Lung (tissue), 12 donors: ENCODE data around the gene CCDC24. TPM values are rescaled to one million over a fixed set of nuclear protein-coding genes. Genes with fewer than 3 reads are reported as not detected.

Experiments
- ATAC-seq: fragments of 200-7000 bp; cut with Tn5 transposase; one replicate; pipeline ENCODE4 v1.9.1; 2020; ENCODE audit warnings: moderate number of reproducible peaks; ENCODE audit not compliant: insufficient read depth, low FRiP score
- DNase-seq, 3 donors: peaks; one replicate each; pipeline ENCODE4 v3.0.0-alpha.2; 2013 to 2017
- H3K27ac ChIP-seq, 2 donors: one replicate each; pipeline ENCODE4 v1.5.1; 2013; ENCODE audit warnings: mild to moderate bottlenecking in 2 of 2, moderate library complexity in 2 of 2, control low read depth in 1 of 2, inconsistent platforms in 1 of 2, low read depth in 1 of 2, low read length in 1 of 2
- H3K27me3 ChIP-seq, 3 donors: one replicate each; pipeline ENCODE4 v1.5.1; 2013; ENCODE audit warnings: low read length in 2 of 3; ENCODE audit not compliant: control insufficient read depth in 3 of 3, insufficient read depth in 3 of 3
- H3K36me3 ChIP-seq, 4 donors: one replicate each; pipeline ENCODE4 v1.5.1; 2013; ENCODE audit warnings: low read length in 4 of 4, mild to moderate bottlenecking in 1 of 4, moderate library complexity in 1 of 4; ENCODE audit not compliant: control insufficient read depth in 4 of 4, insufficient read depth in 4 of 4
- H3K4me1 ChIP-seq, 5 donors: one replicate each; pipeline ENCODE4 v1.5.1; 2013; ENCODE audit warnings: low read length in 5 of 5, mild to moderate bottlenecking in 2 of 5, moderate library complexity in 1 of 5; ENCODE audit not compliant: control insufficient read depth in 5 of 5, insufficient read depth in 5 of 5
- H3K4me3 ChIP-seq: one replicate; pipeline ENCODE4 v1.5.1; 2013; ENCODE audit warnings: mild to moderate bottlenecking, control low read depth, moderate library complexity
- H3K9ac ChIP-seq, 2 donors: one replicate each; pipeline ENCODE4 v1.5.1; 2013; ENCODE audit warnings: low read length in 2 of 2, control low read depth in 1 of 2; ENCODE audit not compliant: insufficient read depth in 1 of 2
- H3K9me3 ChIP-seq, 4 donors: one replicate each; pipeline ENCODE4 v1.5.1; 2013; ENCODE audit warnings: low read length in 3 of 4, mild to moderate bottlenecking in 1 of 4, moderate library complexity in 1 of 4; ENCODE audit not compliant: control insufficient read depth in 4 of 4, insufficient read depth in 3 of 4
- WGBS, 2 donors: extraction: QIAGEN DNeasy Blood & Tissue Kit; methylation state at CpG; one replicate each; pipeline ENCODE4 v1.1.7; 2013; 5-methylcytosine and 5-hydroxymethylcytosine counted together
- polyA plus RNA-seq, 2 donors: library from polyadenylated mRNA; stranded (reverse); fragments of 200-250 nt; gene quantifications; one replicate each; pipeline ENCODE4 v1.2.1, GENCODE V29; 2013
- total RNA-seq, 2 donors: library from RNA; depleted of rRNA in 1 of 2; stranded (reverse); fragments of >200 nt in 1 of 2; gene quantifications; one replicate each; pipeline ENCODE4 v1.2.1, GENCODE V29; 2014 to 2021
- TF ChIP-seq, protein P1 (sequence below): IDR thresholded peaks from 2 replicates; pipeline ENCODE4 v1.5.1; 2012; ENCODE audit warnings: mild to moderate bottlenecking; ENCODE audit errors: control extremely low read depth, extremely low read depth
- donor health status: control.
- donor health status: control.
- donor health status: Bipolar disorder and iron deficiency.
- donor health status: healthy.
- donor health status: DM: yes; HTN: yes; CAD: no.

CCDC24 gene
- total and polyA plus RNA-seq, 4 donors = 9.9 to 20.1 (median 13.2) TPM

DNA sequence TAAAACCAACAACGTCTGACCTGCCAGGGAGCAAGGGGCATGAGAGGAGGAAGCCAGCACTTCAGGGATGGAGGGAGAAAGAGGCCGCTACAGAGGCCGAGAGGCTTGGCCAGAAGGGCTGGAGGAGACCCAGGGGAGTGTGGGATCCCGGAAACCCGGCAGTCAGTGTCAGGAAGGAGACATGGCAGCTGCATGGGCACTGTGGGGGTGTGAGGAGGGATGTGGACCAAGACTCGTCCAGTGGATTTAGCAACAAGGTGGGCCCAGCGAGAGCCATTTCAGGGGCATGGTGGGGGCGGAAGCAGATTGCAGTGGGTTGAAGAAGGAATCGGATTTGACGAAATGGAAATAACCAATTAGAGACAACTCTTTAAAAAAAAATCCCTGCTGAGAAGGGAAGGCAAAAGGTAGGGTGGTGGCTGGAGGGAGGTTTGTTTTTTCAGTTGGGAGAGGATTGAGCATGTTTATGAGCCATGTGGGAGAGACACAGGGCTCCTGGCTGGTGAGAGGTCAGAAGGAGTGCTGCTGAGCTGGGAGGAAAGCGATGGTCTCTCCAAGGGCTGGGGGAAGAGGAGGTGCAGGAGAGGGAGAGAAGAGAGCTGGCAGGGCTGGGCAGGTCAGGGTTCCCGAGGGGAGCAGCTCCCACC, 8.0 kb upstream of the CCDC24 start:
- H3K4me3 ChIP-seq = no peak overlapping the region
- peaks cover 2 to 6% (median 5%) of the 10 kb centered on the region in 4 donors for H3K36me3 ChIP-seq
- DNase-seq = no peak
- no peak overlapping the region for H3K27ac ChIP-seq
- no peak for ATAC-seq
- WGBS, 2 donors = 88% methylated on average over 12 of the region's 12 CpGs
- H3K27me3 ChIP-seq = no peaks in the 10 kb centered on the region
- H3K9me3 ChIP-seq = no peaks in the 10 kb centered on the region
- peaks cover 0 to 15% (median 4%) of the 10 kb centered on the region in 5 donors for H3K4me1 ChIP-seq
- TF ChIP-seq, protein P1, sequence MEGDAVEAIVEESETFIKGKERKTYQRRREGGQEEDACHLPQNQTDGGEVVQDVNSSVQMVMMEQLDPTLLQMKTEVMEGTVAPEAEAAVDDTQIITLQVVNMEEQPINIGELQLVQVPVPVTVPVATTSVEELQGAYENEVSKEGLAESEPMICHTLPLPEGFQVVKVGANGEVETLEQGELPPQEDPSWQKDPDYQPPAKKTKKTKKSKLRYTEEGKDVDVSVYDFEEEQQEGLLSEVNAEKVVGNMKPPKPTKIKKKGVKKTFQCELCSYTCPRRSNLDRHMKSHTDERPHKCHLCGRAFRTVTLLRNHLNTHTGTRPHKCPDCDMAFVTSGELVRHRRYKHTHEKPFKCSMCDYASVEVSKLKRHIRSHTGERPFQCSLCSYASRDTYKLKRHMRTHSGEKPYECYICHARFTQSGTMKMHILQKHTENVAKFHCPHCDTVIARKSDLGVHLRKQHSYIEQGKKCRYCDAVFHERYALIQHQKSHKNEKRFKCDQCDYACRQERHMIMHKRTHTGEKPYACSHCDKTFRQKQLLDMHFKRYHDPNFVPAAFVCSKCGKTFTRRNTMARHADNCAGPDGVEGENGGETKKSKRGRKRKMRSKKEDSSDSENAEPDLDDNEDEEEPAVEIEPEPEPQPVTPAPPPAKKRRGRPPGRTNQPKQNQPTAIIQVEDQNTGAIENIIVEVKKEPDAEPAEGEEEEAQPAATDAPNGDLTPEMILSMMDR = no peak
- H3K9ac ChIP-seq = no peak overlapping the region

DNA sequence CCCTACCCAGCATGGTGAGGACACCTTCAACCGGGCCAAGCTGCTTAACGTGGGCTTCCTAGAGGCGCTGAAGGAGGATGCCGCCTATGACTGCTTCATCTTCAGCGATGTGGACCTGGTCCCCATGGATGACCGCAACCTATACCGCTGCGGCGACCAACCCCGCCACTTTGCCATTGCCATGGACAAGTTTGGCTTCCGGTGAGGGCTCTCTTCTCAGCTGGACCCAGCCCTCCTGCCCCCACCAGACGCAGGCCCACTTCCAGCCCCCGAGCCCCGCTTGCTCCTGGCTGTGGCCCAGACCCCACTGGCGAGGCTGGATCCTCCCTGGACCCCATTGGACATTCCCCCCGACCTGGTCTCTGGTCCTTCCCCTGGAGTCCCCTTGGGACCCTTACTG, 6.5 kb upstream of the CCDC24 start:
- ATAC-seq = no peak
- H3K36me3 ChIP-seq = peaks cover 2 to 6% (median 5%) of the 10 kb centered on the region in 4 donors

DNA sequence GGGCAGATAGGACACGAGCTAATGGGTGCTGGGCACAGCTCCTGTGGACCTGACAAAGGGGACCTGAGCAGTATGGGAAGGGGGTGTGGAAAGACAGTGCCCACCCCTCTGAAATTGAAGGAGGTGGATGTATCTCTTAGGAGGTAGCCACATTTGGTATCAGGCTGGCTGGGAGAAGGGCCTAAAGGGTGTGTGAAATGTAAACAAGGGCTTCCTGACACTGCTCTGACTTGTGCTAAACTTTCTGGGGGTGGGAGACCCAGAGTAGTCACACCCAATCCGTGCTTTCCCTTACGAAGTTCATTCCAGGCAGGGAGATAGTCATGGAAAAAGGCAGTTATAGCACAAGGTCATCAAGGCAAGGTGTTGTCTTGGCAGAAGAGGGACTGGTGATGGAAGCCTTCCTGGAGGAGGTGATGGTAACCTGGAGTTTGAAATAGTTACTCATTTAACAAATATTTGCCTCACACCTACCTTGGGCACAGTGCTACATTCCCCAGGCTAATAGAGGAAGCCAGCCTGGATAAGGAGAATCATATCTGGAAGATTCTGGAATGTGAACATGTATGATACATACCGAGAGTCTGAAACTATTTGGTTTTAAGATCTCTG, 5.3 kb upstream of the CCDC24 start:
- Histone ChIP-seq H3K27me3 (no peaks in the 10 kb centered on the region), H3K27ac (no peak overlapping the region), H3K9ac (no peak overlapping the region), H3K9me3 (no peaks in the 10 kb centered on the region), H3K4me3 (no peak overlapping the region), H3K4me1 (peaks cover 0 to 7% (median 4%) of the 10 kb centered on the region in 5 donors), H3K36me3 (peaks cover 2 to 6% (median 5%) of the 10 kb centered on the region in 4 donors)
- no peak for ATAC-seq
- TF ChIP-seq, protein P1 = no peak
- no peak for DNase-seq
- 78 to 84% methylated on average over 4 of the region's 4 CpGs for WGBS, 2 donors

More for the DNA sequence above, 6.5 kb upstream of the CCDC24 start:
- no peak overlapping the region for H3K27ac ChIP-seq
- H3K9ac ChIP-seq = no peak overlapping the region
- H3K4me3 ChIP-seq = no peak overlapping the region
- no peak for DNase-seq
- TF ChIP-seq, protein P1 = no peak
- WGBS, 2 donors = 96 to 97% methylated on average over 16 of the region's 16 CpGs
- no peaks in the 10 kb centered on the region for H3K9me3 ChIP-seq
- peaks cover 0 to 13% (median 2%) of the 10 kb centered on the region in 5 donors for H3K4me1 ChIP-seq
- no peaks in the 10 kb centered on the region for H3K27me3 ChIP-seq
